ENCODE data around the gene DUSP9.
"Not testable (repeated sequence)": the region's sequence is repeated elsewhere in the genome, so short reads cannot be mapped to it uniquely, and the experiment has no call there.

DUSP9 gene

DNA sequence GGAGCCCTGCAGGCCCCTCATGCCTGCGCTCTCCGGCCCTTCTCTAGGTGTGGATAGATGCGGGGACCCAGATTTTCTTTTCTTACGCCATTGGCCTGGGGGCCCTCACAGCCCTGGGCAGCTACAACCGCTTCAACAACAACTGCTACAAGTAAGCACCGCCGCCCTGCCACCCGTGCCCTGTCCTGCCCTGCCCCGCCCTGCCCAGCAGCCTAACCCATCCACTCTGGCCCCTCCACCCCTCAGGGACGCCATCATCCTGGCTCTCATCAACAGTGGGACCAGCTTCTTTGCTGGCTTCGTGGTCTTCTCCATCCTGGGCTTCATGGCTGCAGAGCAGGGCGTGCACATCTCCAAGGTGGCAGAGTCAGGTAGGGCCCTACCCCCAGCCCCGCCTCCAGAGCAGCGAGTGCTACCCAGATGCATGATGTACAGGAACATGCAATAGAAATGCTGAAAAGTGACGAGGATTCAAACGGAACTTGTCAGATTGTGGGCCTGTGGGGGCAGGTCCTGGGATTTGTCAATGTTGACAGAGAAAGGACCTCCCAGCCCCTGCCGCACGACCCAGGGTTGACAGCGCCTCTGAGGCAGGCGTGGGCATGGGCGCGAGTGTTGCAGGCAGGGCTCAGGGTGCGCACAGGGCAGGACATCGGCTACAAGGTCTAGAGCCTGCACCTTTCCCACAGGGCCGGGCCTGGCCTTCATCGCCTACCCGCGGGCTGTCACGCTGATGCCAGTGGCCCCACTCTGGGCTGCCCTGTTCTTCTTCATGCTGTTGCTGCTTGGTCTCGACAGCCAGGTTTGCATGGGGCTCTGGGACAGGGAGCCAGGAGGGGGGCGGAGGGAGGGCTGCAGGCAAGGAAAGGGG, 46.4 kb downstream of the DUSP9 start:
- no peak for DNase-seq

- not testable (repeated sequence) for DNase-seq
These were observed 47.3 kb downstream of the DUSP9 start for GRCh38 chrX:153694256-153694655.

GRCh38 chrX:153694687-153695270, 47.8 kb downstream of the DUSP9 start:
- DNase-seq: no peak

GRCh38 chrX:153696100-153696499, 49.1 kb downstream of the DUSP9 start:
- no peak for DNase-seq

- not testable (repeated sequence) for DNase-seq
These were observed 49.5 kb downstream of the DUSP9 start for GRCh38 chrX:153696538-153696937.

DNA sequence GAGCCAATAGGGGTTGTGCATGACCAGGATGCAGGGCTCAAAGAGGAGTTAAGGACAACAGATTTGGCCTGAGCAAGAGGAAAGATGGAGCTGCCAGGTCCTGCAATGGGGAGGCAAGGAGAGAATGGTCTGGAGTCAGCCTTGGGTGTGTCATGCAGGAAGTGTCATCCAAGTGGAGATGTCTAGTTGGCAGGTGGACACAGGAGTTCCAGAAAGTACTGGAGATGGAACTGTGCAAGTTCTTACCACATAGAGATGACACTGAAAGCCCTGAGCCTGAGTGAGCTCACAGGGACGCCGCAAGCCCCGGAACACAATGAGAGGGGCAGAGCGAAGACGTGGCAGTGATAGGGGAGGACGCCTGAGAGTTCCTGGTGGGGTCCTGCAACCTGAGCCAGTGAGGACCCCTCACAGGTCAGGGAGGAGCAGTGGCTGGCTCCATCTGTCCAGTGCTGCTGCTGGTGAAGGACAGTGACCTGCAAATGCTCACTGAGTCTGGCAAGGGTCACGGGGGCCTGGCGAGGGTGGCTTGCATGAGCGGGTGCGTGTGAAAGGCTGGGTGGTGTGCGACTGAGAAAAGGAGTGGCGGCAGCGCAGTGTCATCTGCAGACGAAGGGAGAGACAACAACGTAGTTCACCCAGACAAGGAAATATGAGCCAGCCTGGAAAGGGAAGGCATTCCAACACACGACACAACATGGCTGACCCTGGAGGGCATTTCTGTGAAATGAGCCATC, 50.2 kb downstream of the DUSP9 start:
- DNase-seq: not testable (repeated sequence)

GRCh38 chrX:153697924-153698865, 51.2 kb downstream of the DUSP9 start:
- no peak for DNase-seq

DNA sequence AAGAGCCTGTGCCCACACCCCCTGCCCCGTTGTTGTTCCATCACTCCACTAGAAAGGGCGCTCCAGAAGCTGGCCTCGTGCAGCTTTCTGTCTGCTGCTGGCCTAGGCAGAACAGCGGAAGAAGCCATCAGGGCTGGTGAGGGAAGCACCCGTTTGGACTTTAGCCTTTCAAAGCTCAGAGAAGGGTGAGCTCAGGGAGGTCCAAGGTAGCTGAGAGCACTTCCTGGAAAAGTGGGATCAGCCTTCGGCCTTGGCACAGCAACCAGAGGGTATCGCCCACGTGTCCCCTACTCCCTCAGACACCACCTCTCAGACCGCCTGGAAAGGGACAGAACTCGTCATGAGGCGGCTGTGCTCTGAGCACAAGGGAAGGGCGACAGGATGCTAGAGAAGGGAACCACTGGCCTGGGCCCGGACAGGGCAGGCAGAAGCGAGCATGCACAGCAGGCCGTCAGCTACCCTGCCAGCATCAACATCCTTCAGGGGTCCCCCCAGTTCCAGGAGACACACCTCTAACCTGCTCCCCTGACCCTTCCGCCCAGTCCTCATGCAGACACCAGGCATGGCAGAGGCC, 52.3 kb downstream of the DUSP9 start:
- not testable (repeated sequence) for DNase-seq

DNA sequence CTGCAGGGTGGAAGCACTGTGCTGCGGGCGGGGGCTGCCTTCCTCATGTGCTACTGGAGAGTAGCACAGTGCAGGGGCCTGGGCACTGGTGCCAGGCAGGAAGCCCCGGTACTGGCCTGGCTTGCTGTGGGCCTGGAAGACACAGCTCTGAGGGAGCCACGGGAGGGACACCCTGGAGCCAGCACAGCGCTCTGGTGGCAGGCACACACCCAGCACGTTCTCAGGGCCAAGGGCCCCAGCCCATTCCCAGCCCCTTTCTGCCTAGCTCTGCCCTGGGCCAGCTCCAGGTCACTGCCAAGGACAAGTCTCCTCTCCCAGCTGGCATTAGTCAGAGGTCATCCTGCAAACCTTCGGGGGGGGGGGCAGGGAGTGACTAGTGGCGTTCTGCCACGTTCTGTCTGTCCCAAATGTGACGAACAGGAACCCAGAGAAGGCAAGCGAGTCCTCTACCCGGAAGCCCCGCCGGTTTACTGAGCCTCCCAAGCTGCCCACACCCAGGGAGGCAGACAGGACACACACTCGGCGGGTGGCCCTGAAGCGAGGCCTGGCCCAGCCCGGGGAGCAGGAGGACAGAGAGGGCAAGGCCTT, 52.9 kb downstream of the DUSP9 start:
- DNase-seq: not testable (repeated sequence)

- DNase-seq: no peak
These were observed 53.5 kb downstream of the DUSP9 start for GRCh38 chrX:153700376-153700945.
